NCI-H2196 (cell line): ENCODE results near the gene ZBTB47.

Experiments used
- DNase-seq: peaks from one replicate; lab custom pipeline; 2025; ENCODE audit not compliant: unreplicated experiment; lab: John Stamatoyannopoulos, UW

ZBTB47 gene

GRCh38 chr3:42711491-42712343, 58.2 kb downstream of the ZBTB47 start:
- DNase-seq, result no peak

GRCh38 chr3:42712344-42712648, 58.8 kb downstream of the ZBTB47 start:
- no peak for DNase-seq

GRCh38 chr3:42712688-42713372, 59.3 kb downstream of the ZBTB47 start:
- DNase-seq, result no peak

GRCh38 chr3:42713747-42714146, 60.2 kb downstream of the ZBTB47 start:
- no peak for DNase-seq

GRCh38 chr3:42714171-42714852, 60.8 kb downstream of the ZBTB47 start:
- DNase-seq, result no peak
